H9 (cell line): Measurements from ENCODE around the gene LRTM2. TPM values are rescaled to one million over a fixed set of nuclear protein-coding genes. Genes with fewer than 3 reads are reported as not detected.
A peak's percentile ranks its signal among the peaks of the same experiment; 100 is the strongest.

ENCODE experiments used
- DNase-seq: peaks from one replicate; pipeline ENCODE4 v3.0.0-alpha.2; 2017
- H2AFZ ChIP-seq: one replicate; pipeline ENCODE4 v1.6.1; 2013; ENCODE audit warnings: mild to moderate bottlenecking, low read length, control low read depth, moderate library complexity
- H2AK5ac ChIP-seq: 2 replicates; pipeline ENCODE4 v1.6.1; 2013; ENCODE audit warnings: low read length, control low read depth, mixed read lengths; ENCODE audit not compliant: insufficient read length
- H2BK120ac ChIP-seq: one replicate; pipeline ENCODE4 v1.6.1; 2013; ENCODE audit warnings: low read depth, mild to moderate bottlenecking, low read length, control low read depth, inconsistent platforms; ENCODE audit not compliant: poor library complexity, severe bottlenecking
- H2BK12ac ChIP-seq: 2 replicates; pipeline ENCODE4 v1.6.1; 2013; ENCODE audit warnings: low read length, control low read depth, mixed read lengths, low read depth; ENCODE audit not compliant: insufficient read length
- H2BK15ac ChIP-seq: 2 replicates; pipeline ENCODE4 v1.6.1; 2013; ENCODE audit warnings: low read depth, low read length, control low read depth
- H2BK20ac ChIP-seq: one replicate; pipeline ENCODE4 v1.6.1; 2013; ENCODE audit warnings: low read depth, mild to moderate bottlenecking, low read length, control low read depth, inconsistent platforms; ENCODE audit not compliant: poor library complexity, severe bottlenecking
- H2BK5ac ChIP-seq: 2 replicates; pipeline ENCODE4 v1.6.1; 2013; ENCODE audit warnings: low read length, control low read depth, mixed read lengths; ENCODE audit not compliant: insufficient read length
- H3K14ac ChIP-seq: 2 replicates; pipeline ENCODE4 v1.6.1; 2013; ENCODE audit warnings: low read length, control low read depth; ENCODE audit not compliant: insufficient read depth
- H3K18ac ChIP-seq: 2 replicates; pipeline ENCODE4 v1.6.1; 2013; ENCODE audit warnings: low read depth, mild to moderate bottlenecking, mixed read lengths, low read length, control low read depth; ENCODE audit not compliant: insufficient read length
- H3K23ac ChIP-seq: 2 replicates; pipeline ENCODE4 v1.6.1; 2013; ENCODE audit warnings: low read length, control low read depth, mixed read lengths, low read depth; ENCODE audit not compliant: insufficient read length
- H3K23me2 ChIP-seq: 2 replicates; pipeline ENCODE4 v1.6.1; 2013; ENCODE audit warnings: low read depth, mild to moderate bottlenecking, mixed read lengths, low read length, control low read depth; ENCODE audit not compliant: insufficient read length, poor library complexity, severe bottlenecking
- H3K27ac ChIP-seq: 2 replicates; pipeline ENCODE4 v1.5.1; 2013; ENCODE audit warnings: low read length, control low read depth, mixed read lengths, low read depth; ENCODE audit not compliant: insufficient read length
- H3K27me3 ChIP-seq: 2 replicates; pipeline ENCODE4 v1.6.1; 2013; ENCODE audit warnings: low read length, control low read depth, inconsistent platforms; ENCODE audit not compliant: insufficient read depth
- H3K4ac ChIP-seq: 2 replicates; pipeline ENCODE4 v1.6.1; 2013; ENCODE audit warnings: low read depth, mild to moderate bottlenecking, control low read depth, inconsistent platforms, low read length, moderate library complexity
- H3K4me1 ChIP-seq: 2 replicates; pipeline ENCODE4 v1.6.1; 2013; ENCODE audit warnings: low read length, control low read depth, inconsistent platforms; ENCODE audit not compliant: insufficient read depth
- H3K4me2 ChIP-seq: 2 replicates; pipeline ENCODE4 v1.6.1; 2013; ENCODE audit warnings: low read length, control low read depth, mixed read lengths; ENCODE audit not compliant: insufficient read length, insufficient read depth
- H3K56ac ChIP-seq: 2 replicates; pipeline ENCODE4 v1.6.1; 2013; ENCODE audit warnings: low read depth, mild to moderate bottlenecking, mixed read lengths, low read length, control low read depth; ENCODE audit not compliant: insufficient read length
- H3K79me1 ChIP-seq: 2 replicates; pipeline ENCODE4 v1.6.1; 2013; ENCODE audit warnings: low read depth, mild to moderate bottlenecking, moderate library complexity, low read length, control low read depth, inconsistent platforms; ENCODE audit not compliant: insufficient read depth, poor library complexity, severe bottlenecking
- H3K79me2 ChIP-seq: 2 replicates; pipeline ENCODE4 v1.6.1; 2013; ENCODE audit warnings: low read length, control low read depth, inconsistent platforms; ENCODE audit not compliant: insufficient read depth
- H3K9ac ChIP-seq: 2 replicates; pipeline ENCODE4 v1.6.1; 2013; ENCODE audit warnings: low read length, control low read depth, mixed read lengths; ENCODE audit not compliant: insufficient read length; ENCODE audit errors: extremely low read depth
- H3K9me3 ChIP-seq: one replicate; pipeline ENCODE4 v1.6.1; 2013; ENCODE audit warnings: low read depth, low read length, inconsistent platforms; ENCODE audit not compliant: control insufficient read depth
- H3T11ph ChIP-seq: one replicate; pipeline ENCODE4 v1.6.1; 2013; ENCODE audit warnings: mild to moderate bottlenecking, low read length, control low read depth, inconsistent platforms
- H4K20me1 ChIP-seq: one replicate; pipeline ENCODE4 v1.6.1; 2013; ENCODE audit not compliant: control insufficient read depth, insufficient read length, insufficient read depth
- H4K5ac ChIP-seq: 2 replicates; pipeline ENCODE4 v1.6.1; 2013; ENCODE audit warnings: low read depth, mild to moderate bottlenecking, mixed read lengths, low read length, control low read depth; ENCODE audit not compliant: insufficient read length
- H4K8ac ChIP-seq: replicated peaks from 2 replicates; pipeline ENCODE4 v1.6.1; 2013; ENCODE audit warnings: low read length, control low read depth, mixed read lengths, low read depth; ENCODE audit not compliant: insufficient read length
- H4K91ac ChIP-seq: 2 replicates; pipeline ENCODE4 v1.6.1; 2013; ENCODE audit warnings: low read depth, mild to moderate bottlenecking, moderate library complexity, mixed read lengths, low read length, control low read depth; ENCODE audit not compliant: insufficient read length
- H3K27ac Mint-ChIP-seq, 3 experiments: 2 replicates in 2 of 3; 3 replicates in 1 of 3; pipeline ENCODE4 v1.8.0; 2020 to 2021; ENCODE audit warnings: mixed read lengths in 3 of 3, mild to moderate bottlenecking in 1 of 3, moderate library complexity in 1 of 3
- H3K27me3 Mint-ChIP-seq: 2 replicates; pipeline ENCODE4 v1.8.0; 2021; ENCODE audit warnings: low read depth, mild to moderate bottlenecking, moderate library complexity, mixed read lengths
- H3K36me3 Mint-ChIP-seq, 3 experiments: 2 replicates in 2 of 3; 3 replicates in 1 of 3; pipeline ENCODE4 v1.8.0; 2020 to 2021; ENCODE audit warnings: low read depth in 3 of 3, mixed read lengths in 3 of 3; ENCODE audit not compliant: insufficient read depth in 1 of 3
- H3K4me1 Mint-ChIP-seq, 2 experiments: 2 replicates each; pipeline ENCODE4 v1.8.0; 2020; ENCODE audit warnings: mixed read lengths in 2 of 2
- H3K4me3 Mint-ChIP-seq, 2 experiments: 2 replicates in 1 of 2; 3 replicates in 1 of 2; pipeline ENCODE4 v1.8.0; 2020 to 2021; ENCODE audit warnings: mild to moderate bottlenecking in 2 of 2, mixed read lengths in 2 of 2, moderate library complexity in 1 of 2
- H3K9me3 Mint-ChIP-seq, 2 experiments: 2 replicates in 1 of 2; 3 replicates in 1 of 2; pipeline ENCODE4 v1.8.0; 2020; ENCODE audit warnings: mild to moderate bottlenecking in 2 of 2, mixed read lengths in 2 of 2, moderate library complexity in 1 of 2
- CTCF ChIP-seq: fragments of 200-600 bp; sonication (generic); conservative IDR thresholded peaks from 3 replicates; pipeline ENCODE4 v1.8.0; 2021; ENCODE audit warnings: antibody characterized with exemption, mild to moderate bottlenecking
- WGBS: extraction: QIAGEN DNeasy Blood & Tissue Kit; methylation state at CpG from one replicate; pipeline ENCODE4 v1.1.7; 2013; ENCODE audit warnings: missing lambda C conversion rate, low lambda C conversion rate, mixed read lengths; ENCODE audit not compliant: insufficient read length; ENCODE audit errors: extremely low coverage; 5-methylcytosine and 5-hydroxymethylcytosine counted together
- total RNA-seq: library from RNA; stranded (reverse); gene quantifications from 2 replicates; pipeline ENCODE4 v1.2.1, GENCODE V29; 2021

The LRTM2 gene
- total RNA-seq, 1 experiment from 2014 or later = not detected

DNA sequence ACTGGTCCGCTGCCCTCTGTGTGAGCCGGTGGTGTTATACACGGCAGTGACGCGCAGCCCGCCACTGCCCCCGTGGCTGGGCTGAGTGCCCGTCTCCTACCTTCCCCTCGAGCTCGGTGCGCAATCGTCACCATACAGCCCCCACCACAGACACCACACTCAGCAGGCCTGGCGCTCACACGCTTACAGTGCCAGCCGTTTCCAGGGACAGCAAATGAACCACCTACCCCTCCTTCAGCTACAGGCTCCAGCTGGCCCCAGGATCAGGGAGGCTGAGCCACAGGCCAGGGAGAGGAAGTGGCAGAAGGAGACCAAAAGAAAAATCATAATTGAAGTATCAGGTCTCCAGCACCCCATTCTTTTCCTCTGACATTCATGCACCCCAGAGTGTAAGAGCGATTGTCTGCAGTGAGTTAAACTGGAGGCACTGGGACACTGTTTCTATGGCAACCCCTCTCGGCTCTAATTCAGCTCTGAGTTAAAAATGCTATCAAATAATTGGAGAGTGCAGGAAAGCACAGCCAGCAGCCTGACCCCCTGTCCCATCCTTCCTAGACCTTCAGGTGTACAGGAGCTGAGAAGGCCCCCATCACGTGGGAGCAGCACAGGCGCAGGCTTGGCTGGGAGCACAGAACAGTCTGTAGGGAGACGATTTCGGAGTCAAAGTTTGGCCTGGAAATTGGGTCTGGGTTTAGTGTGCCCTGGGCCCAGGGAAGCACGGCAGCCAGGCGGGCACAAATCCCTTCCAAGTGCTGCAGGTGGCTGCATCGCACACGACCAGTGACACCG, 18.0 kb downstream of the LRTM2 start:
- H3K27me3 Mint-ChIP-seq = peaks cover 11% of the 10 kb centered on the region
- Histone ChIP-seq H2BK5ac (no peak overlapping the region), H4K8ac (no peak overlapping the region), H3K56ac (no peak overlapping the region), H2BK15ac (no peak overlapping the region), H2AK5ac (no peak overlapping the region), H4K91ac (no peak overlapping the region), H3K18ac (no peak overlapping the region), H3K27me3 (no peaks in the 10 kb centered on the region), H3K9ac (no peak overlapping the region), H3K9me3 (no peaks in the 10 kb centered on the region), H3K4me1 (no peaks in the 10 kb centered on the region; the same call in 1 of the 2 replicates), H3K4me2 (no peak overlapping the region), H4K5ac (no peak overlapping the region), H3T11ph (no peak overlapping the region), H3K23ac (no peak overlapping the region), H3K27ac (no peak overlapping the region), H2BK20ac (no peak overlapping the region), H2BK120ac (no peak overlapping the region), H2AFZ (no peak overlapping the region), H3K79me2 (no peaks in the 10 kb centered on the region), H3K14ac (no peak overlapping the region), H2BK12ac (no peak overlapping the region), H3K23me2 (no peaks in the 10 kb centered on the region), H3K79me1 (no peaks in the 10 kb centered on the region), H3K4ac (no peak overlapping the region), H4K20me1 (no peaks in the 10 kb centered on the region)
- H3K9me3 Mint-ChIP-seq = no peaks in the 10 kb centered on the region; a peak in 1 of 5 replicates
- H3K36me3 Mint-ChIP-seq = no peaks in the 10 kb centered on the region
- no peak overlapping the region for H3K4me3 Mint-ChIP-seq
- no CpG with 5 or more reads among the region's 26 CpGs for WGBS
- H3K27ac Mint-ChIP-seq = 0 out of 7 replicates have a peak overlapping the region, but pooled peaks of 1 of the 3 experiments have one; percentile 68
- no peak for TF ChIP-seq CTCF
- H3K4me1 Mint-ChIP-seq = peaks cover 17 to 44% of the 10 kb centered on the region in 2 experiments
- DNase-seq = no peak
